ENCODE data around the gene FMN1.

DNA sequence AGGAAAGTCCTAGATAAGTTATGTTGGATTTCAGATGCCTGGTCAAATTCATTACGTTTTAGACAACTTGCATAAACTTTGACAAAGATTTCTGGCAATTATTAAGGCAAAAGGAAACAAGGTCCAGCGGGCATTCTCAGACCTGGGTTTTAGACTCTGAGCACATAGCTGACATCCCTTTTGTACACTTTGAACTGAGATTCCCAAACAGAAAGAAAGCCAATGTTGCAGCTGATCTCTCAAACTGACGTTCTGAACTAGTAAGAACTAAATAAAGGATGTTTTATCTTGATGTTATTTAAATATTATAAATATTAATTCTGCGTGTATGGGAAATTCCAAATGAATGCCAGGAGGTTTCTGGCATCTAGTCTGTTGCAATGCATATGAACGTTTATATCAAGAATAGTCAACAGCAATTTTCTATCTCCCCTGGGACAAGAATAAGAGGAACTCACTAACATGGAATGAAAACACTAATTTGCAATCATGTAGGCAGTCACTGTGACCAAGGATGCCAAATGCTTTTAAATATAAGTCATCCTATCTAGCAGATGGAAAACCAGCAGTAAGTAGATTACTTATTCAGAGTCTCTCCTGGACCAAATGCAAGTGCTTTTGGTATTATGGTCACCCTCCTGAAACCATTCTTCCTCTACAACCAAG lies 274.6 kb downstream of the FMN1 start:
- TF ChIP-seq RELA (IDR thresholded peaks at IDR 0.05; ENCODE audit: borderline replicate concordance, partially characterized antibody) (no peak), TAF1 (IDR thresholded peaks at IDR 0.05; ENCODE audit: borderline replicate concordance, low read depth, low read length) (no peak), ATF7 (IDR thresholded peaks at IDR 0.05; ENCODE audit: low read depth) (no peak), CTCF (IDR thresholded peaks at IDR 0.05 in 2 of 3, conservative IDR thresholded peaks at IDR 0.05 in 1 of 3; ENCODE audit: control insufficient read depth in 2 of 3, extremely low read depth in 1 of 3, insufficient read depth in 1 of 3, low read depth in 3 of 3, low read length in 3 of 3) (no peak), SMC3 (IDR thresholded peaks at IDR 0.05; ENCODE audit: borderline replicate concordance, low read length) (no peak), SUZ12 (IDR thresholded peaks at IDR 0.05; ENCODE audit: unreplicated experiment) (no peak), IRF4 (IDR thresholded peaks at IDR 0.05; ENCODE audit: low read depth, low read length) (no peak), FOXM1 (IDR thresholded peaks at IDR 0.05; ENCODE audit: low read depth, low read length) (no peak), GABPA (IDR thresholded peaks at IDR 0.05; ENCODE audit: low read depth) (no peak)
- TF ChIP-seq, protein P1, sequence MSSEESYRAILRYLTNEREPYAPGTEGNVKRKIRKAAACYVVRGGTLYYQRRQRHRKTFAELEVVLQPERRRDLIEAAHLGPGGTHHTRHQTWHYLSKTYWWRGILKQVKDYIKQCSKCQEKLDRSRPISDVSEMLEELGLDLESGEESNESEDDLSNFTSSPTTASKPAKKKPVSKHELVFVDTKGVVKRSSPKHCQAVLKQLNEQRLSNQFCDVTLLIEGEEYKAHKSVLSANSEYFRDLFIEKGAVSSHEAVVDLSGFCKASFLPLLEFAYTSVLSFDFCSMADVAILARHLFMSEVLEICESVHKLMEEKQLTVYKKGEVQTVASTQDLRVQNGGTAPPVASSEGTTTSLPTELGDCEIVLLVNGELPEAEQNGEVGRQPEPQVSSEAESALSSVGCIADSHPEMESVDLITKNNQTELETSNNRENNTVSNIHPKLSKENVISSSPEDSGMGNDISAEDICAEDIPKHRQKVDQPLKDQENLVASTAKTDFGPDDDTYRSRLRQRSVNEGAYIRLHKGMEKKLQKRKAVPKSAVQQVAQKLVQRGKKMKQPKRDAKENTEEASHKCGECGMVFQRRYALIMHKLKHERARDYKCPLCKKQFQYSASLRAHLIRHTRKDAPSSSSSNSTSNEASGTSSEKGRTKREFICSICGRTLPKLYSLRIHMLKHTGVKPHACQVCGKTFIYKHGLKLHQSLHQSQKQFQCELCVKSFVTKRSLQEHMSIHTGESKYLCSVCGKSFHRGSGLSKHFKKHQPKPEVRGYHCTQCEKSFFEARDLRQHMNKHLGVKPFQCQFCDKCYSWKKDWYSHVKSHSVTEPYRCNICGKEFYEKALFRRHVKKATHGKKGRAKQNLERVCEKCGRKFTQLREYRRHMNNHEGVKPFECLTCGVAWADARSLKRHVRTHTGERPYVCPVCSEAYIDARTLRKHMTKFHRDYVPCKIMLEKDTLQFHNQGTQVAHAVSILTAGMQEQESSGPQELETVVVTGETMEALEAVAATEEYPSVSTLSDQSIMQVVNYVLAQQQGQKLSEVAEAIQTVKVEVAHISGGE (CRISPR knock-in tag; IDR thresholded peaks at IDR 0.05) = no peak

Measured in GM12878 (cell line).